Measurements from ENCODE around the gene SPZ1.
A peak's percentile ranks its signal among the peaks of the same experiment; 100 is the strongest.
"Not testable (repeated sequence)": the region's sequence is repeated elsewhere in the genome, so short reads cannot be mapped to it uniquely, and the experiment has no call there.

Gene SPZ1

GRCh38 chr5:80337379-80337778 lies 17.6 kb downstream of the SPZ1 start:
- DNase-seq (ENCODE audit: low spot score) = no peak

- no peak for DNase-seq (ENCODE audit: low spot score)
These were observed 19.3 kb downstream of the SPZ1 start for GRCh38 chr5:80339116-80339515.

- DNase-seq (ENCODE audit: low spot score) = no peak
These were observed 21.4 kb downstream of the SPZ1 start for GRCh38 chr5:80341016-80341775.

- DNase-seq (ENCODE audit: low spot score) = no peak
These were observed 23.3 kb downstream of the SPZ1 start for GRCh38 chr5:80343067-80343466.

- DNase-seq (ENCODE audit: low spot score) = peak; percentile 26
These were observed 26.3 kb downstream of the SPZ1 start for GRCh38 chr5:80346055-80346454.

GRCh38 chr5:80348171-80348570 lies 28.4 kb downstream of the SPZ1 start:
- no peak for DNase-seq (ENCODE audit: low spot score)

GRCh38 chr5:80351019-80351418 lies 31.2 kb downstream of the SPZ1 start:
- DNase-seq (ENCODE audit: low spot score) = not testable (repeated sequence)

GRCh38 chr5:80355686-80356085 lies 35.9 kb downstream of the SPZ1 start:
- DNase-seq (ENCODE audit: low spot score) = no peak

GRCh38 chr5:80357671-80358070 lies 37.9 kb downstream of the SPZ1 start:
- no peak for DNase-seq (ENCODE audit: low spot score)

GRCh38 chr5:80360914-80361444 lies 41.2 kb downstream of the SPZ1 start:
- DNase-seq (ENCODE audit: low spot score) = no peak

- no peak for DNase-seq (ENCODE audit: low spot score)
These were observed 45.1 kb downstream of the SPZ1 start for GRCh38 chr5:80364892-80365291.

GRCh38 chr5:80368661-80369480 lies 49.1 kb downstream of the SPZ1 start:
- no peak for DNase-seq (ENCODE audit: low spot score)

- DNase-seq (ENCODE audit: low spot score) = no peak
These were observed 49.7 kb downstream of the SPZ1 start for GRCh38 chr5:80369521-80369920.

- no peak for DNase-seq (ENCODE audit: low spot score)
These were observed 50.6 kb downstream of the SPZ1 start for GRCh38 chr5:80370390-80370789.
